Brain microvascular endothelial cell (primary cell): ENCODE results near the gene TADA2B.
"Not testable (repeated sequence)": the region's sequence is repeated elsewhere in the genome, so short reads cannot be mapped to it uniquely, and the experiment has no call there.

Source experiments
- DNase-seq: peaks from one replicate; pipeline ENCODE4 v3.0.0-alpha.2; 2020
- H3K27ac ChIP-seq: fragments of 250-450 bp; sonication (Bioruptor Pico); 2 replicates; pipeline ENCODE4 v1.5.1; 2020; ENCODE audit warnings: mild to moderate bottlenecking, moderate library complexity
- H3K27me3 ChIP-seq: fragments of 250-450 bp; sonication (Bioruptor Pico); replicated peaks from 2 replicates; pipeline ENCODE4 v1.5.1; 2020; ENCODE audit warnings: mild to moderate bottlenecking
- H3K36me3 ChIP-seq: fragments of 250-450 bp; sonication (Bioruptor Pico); replicated peaks from 2 replicates; pipeline ENCODE4 v1.5.1; 2020; ENCODE audit warnings: mild to moderate bottlenecking
- H3K4me3 ChIP-seq: 2 replicates; pipeline ENCODE4 v1.5.1; 2011; ENCODE audit warnings: low read depth, mild to moderate bottlenecking, control low read depth, low read length, moderate library complexity
- CTCF ChIP-seq: IDR thresholded peaks from 2 replicates; pipeline ENCODE4 v1.5.1; 2011; ENCODE audit warnings: low read depth, mild to moderate bottlenecking, moderate library complexity, low read length, control low read depth, inconsistent platforms; ENCODE audit errors: missing control alignments
- in situ Hi-C: cut with HindIII; loops from 2 replicates; pipeline ENCODE4 v1.10.0; 2017; ENCODE audit warnings: low sequenced_read_pairs, low pct_ligation_motif_present

TADA2B gene

GRCh38 chr4:7076696-7077082, 33.5 kb downstream of the TADA2B start:
- Histone ChIP-seq H3K27me3 (no peaks in the 10 kb centered on the region), H3K4me3 (no peak overlapping the region)

GRCh38 chr4:7077371-7077770, 34.2 kb downstream of the TADA2B start:
- Histone ChIP-seq H3K27me3 (peaks cover 3% of the 10 kb centered on the region), H3K36me3 (no peaks in the 10 kb centered on the region), H3K4me3 (no peak overlapping the region), H3K27ac (no peak overlapping the region)
- in situ Hi-C loops = no loop called here
- no peak for TF ChIP-seq CTCF
- no peak for DNase-seq

More at GRCh38 chr4:7076696-7077082, 33.5 kb downstream of the TADA2B start:
- in situ Hi-C loops = no loop called here
- no peak overlapping the region for H3K27ac ChIP-seq
- TF ChIP-seq CTCF = no peak
- no peaks in the 10 kb centered on the region for H3K36me3 ChIP-seq
- DNase-seq = no peak

GRCh38 chr4:7078025-7078424, 34.9 kb downstream of the TADA2B start:
- no peak for DNase-seq
- no peaks in the 10 kb centered on the region for H3K36me3 ChIP-seq
- no peak overlapping the region for H3K27ac ChIP-seq
- no peak overlapping the region for H3K4me3 ChIP-seq
- TF ChIP-seq CTCF = no peak
- peaks cover 3% of the 10 kb centered on the region for H3K27me3 ChIP-seq
- in situ Hi-C loops = no loop called here

GRCh38 chr4:7079483-7079882, 36.3 kb downstream of the TADA2B start:
- in situ Hi-C loops, DNase-seq, H3K4me3 ChIP-seq, H3K27me3 ChIP-seq, H3K27ac ChIP-seq, H3K36me3 ChIP-seq: not testable (repeated sequence)

- in situ Hi-C loops, H3K27me3 ChIP-seq, DNase-seq, H3K36me3 ChIP-seq, H3K27ac ChIP-seq, H3K4me3 ChIP-seq: not testable (repeated sequence)
These were observed 36.7 kb downstream of the TADA2B start for GRCh38 chr4:7079909-7080308.

- in situ Hi-C loops = no loop called here
- Histone ChIP-seq H3K36me3 (no peaks in the 10 kb centered on the region), H3K4me3 (no peak overlapping the region), H3K27ac (no peak overlapping the region), H3K27me3 (peaks cover 3% of the 10 kb centered on the region)
- no peak for TF ChIP-seq CTCF
- DNase-seq = no peak
These were observed 40.7 kb downstream of the TADA2B start for GRCh38 chr4:7083597-7084563.

GRCh38 chr4:7084564-7084961, 41.4 kb downstream of the TADA2B start:
- H3K36me3 ChIP-seq, H3K27me3 ChIP-seq, H3K4me3 ChIP-seq, H3K27ac ChIP-seq, DNase-seq, in situ Hi-C loops: not testable (repeated sequence)
